Stimulated activated CD8-positive, alpha-beta memory T cell treated with anti-CD3 and anti-CD28 coated beads, Interleukin-15, amount 100 ng/mL, for 24 hours (primary cell): ENCODE measurements around the gene OR2T35.
A peak's percentile ranks its signal among the peaks of the same experiment; 100 is the strongest.

ENCODE experiments used
- DNase-seq: peaks from one replicate; pipeline ENCODE4 v3.0.0-alpha.2; 2020; ENCODE audit warnings: low read depth

Gene OR2T35

GRCh38 chr1:248625971-248626370, 19.1 kb downstream of the OR2T35 start:
- no peak for DNase-seq

- no peak for DNase-seq
Measured at GRCh38 chr1:248625166-248625565, 19.9 kb downstream of the OR2T35 start.

- DNase-seq = no peak
Measured at GRCh38 chr1:248622570-248623001, 22.5 kb downstream of the OR2T35 start.

GRCh38 chr1:248621770-248622169, 23.3 kb downstream of the OR2T35 start:
- no peak for DNase-seq

- peak; percentile 8 for DNase-seq
Measured at GRCh38 chr1:248618878-248619277, 26.2 kb downstream of the OR2T35 start.

DNA sequence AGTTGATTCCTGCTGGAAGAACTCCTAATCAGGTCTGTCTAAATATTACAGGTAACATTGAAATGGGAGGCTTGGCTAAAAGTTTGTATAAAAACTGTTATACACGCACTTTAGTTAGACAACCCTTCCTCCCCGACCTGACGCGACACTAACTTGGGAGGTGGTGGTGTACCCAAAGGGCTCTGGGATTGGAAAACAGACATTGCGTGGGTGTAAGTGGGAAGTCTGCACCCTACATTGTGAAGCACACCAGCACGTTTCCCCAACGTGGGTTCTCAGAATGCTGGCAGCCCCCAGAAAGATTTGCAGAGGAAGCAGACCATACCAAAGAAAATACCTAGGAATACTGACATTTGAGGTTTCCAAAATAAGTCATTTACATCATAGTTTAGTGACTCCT, 27.0 kb downstream of the OR2T35 start:
- no peak for DNase-seq

GRCh38 chr1:248613742-248614141, 31.3 kb downstream of the OR2T35 start:
- no peak for DNase-seq

GRCh38 chr1:248611883-248612414, 33.1 kb downstream of the OR2T35 start:
- no peak for DNase-seq

DNA sequence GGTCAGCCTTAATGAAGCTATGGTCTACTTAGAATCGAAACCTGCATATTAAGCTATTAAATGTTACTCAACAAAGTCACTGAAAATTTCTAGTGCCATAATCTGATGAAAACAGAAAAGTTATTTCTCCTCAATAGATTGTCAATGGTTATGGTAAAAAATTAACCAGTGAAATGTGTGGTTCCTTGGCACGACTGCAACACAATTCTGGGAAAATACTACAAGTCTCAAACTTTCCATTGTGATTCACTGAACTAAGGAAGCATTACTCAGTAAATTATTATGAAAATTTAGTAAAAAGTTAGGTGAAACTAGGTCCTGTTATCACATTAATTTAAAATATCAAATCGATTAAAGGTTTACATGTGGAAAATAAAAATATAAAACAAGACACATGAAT, 34.8 kb downstream of the OR2T35 start:
- DNase-seq = no peak

DNA sequence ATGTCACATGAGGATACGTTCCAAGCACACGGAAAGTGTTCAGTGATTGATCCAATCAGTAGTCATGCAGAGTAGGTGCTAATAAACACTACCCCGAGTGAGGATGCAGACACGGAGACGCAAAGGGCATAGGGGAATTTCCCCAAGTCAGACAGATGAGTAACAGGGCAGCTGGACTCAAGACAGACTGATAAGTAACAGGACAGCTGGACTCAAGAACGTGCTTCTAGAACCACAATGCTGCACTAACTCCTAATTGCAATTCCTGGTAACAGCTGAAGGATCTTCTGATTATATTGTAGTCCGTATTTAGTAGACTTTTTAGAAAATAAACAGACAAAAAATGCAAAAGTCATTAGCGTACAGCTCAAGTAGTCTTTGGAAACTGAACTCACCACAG, 45.7 kb downstream of the OR2T35 start:
- DNase-seq = no peak

GRCh38 chr1:248597589-248597988, 47.5 kb downstream of the OR2T35 start, which contains the start of gene OR2T10:
Gene OR2T10 (minus strand): TSS chr1:248597700. CDS start chr1:248593768, 3,932 bp downstream.
- no peak for DNase-seq

- no peak for DNase-seq
Measured at GRCh38 chr1:248596615-248597014, 48.5 kb downstream of the OR2T35 start.

DNA sequence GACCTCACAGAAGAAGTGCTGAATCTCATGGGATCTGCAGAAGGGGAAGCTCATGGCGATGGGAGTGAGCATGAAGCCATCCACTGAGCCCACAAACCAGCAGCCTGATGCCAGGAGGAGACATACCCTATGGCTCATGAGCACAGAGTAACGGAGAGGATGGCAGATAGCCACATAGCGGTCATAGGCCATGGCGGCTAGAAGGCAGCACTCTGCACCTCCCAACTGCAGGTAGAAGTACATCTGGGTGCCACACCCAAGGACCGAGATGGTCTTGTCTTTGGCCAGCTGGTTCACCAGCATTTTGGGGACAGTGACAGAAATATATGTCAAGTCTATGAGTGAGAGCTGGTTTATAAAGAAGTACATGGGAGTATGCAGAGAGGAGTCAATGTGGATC, 51.9 kb downstream of the OR2T35 start:
- DNase-seq = no peak

DNA sequence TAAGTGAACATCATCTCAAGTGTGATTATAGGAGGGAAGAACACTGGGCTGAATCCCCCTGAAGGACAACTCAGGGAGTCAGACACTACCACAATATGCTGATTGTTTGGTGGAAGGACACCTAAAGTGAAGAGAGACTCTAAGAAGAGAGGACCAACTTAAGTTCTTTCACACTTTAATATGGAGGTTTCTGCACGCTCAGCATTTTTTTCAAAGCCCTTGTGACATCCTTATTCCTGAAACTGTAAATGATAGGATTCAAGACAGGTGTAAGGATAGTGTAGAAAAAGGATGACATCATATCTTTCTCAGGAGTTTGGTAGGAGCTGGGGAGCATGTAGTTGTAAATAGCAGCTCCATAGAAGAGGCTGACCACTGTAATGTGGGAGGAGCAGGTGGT, 52.4 kb downstream of the OR2T35 start:
- no peak for DNase-seq

DNA sequence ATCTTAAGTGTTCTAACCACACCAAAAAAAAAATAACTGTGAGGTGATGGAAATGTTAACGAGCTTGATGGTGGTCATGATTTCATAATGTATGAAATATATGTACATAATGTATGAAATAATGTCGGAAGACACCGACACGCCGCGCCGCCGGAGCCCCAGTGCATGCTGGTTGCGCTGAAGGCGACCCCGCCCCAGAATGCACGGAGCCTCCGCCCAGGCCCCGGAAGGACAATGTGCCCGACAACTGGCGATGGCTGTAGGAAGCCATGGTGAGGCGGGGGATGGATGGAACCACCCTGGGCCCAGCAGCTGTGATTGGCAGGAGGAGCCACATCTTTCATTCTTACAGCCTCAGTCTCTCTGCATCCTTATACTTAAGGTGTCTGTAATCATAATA, 55.0 kb downstream of the OR2T35 start:
- no peak for DNase-seq

GRCh38 chr1:248589334-248589733, 55.7 kb downstream of the OR2T35 start:
- no peak for DNase-seq
